HepG2 (cell line): ENCODE data around the gene S100A12. TPM values are rescaled to one million over a fixed set of nuclear protein-coding genes. Genes with fewer than 3 reads are reported as not detected.

ENCODE experiments used
- ATAC-seq: fragments of 200-7000 bp; cut with Tn5 transposase; 3 replicates; pipeline ENCODE4 v1.9.1; 2020; ENCODE audit warnings: mild to moderate bottlenecking, moderate library complexity
- BruUV-seq: library from RNA; stranded (reverse); fragments of 400-500 nt; replicated peaks from 2 replicates; lab custom pipeline; 2021; lab: Mats Ljungman, UMichigan
- CTCF ChIA-PET: fragments of 300-600 bp; formaldehyde crosslinking; extraction: SDS; loops from one replicate; lab custom pipeline; 2021; ENCODE audit warnings: low total read pairs, inconsistent platforms, low intra/inter-chr PET ratio; lab: Yijun Ruan, JAX
- POLR2A ChIA-PET: fragments of 350-600 bp; sonication (Branson Sonifier 250); formaldehyde crosslinking; loops from one replicate; lab custom pipeline; 2020; ENCODE audit warnings: antibody characterized with exemption, inconsistent platforms; lab: Yijun Ruan, JAX
- DNase-seq: peaks from one replicate; pipeline ENCODE4 v3.0.0-alpha.2; 2015; ENCODE audit warnings: low spot score
- FAIRE-seq: peaks from 3 replicates; lab custom pipeline; 2011; peaks lifted over from hg19 to GRCh38; lab: Jason Lieb, UNC
- H2AFZ ChIP-seq: one replicate; pipeline ENCODE4 v1.6.1; 2011; ENCODE audit warnings: low read length, inconsistent platforms
- H3K27ac ChIP-seq: fragments of 300-600 bp; 3 replicates; pipeline ENCODE4 v1.8.0; 2011; ENCODE audit warnings: mixed run types, mild to moderate bottlenecking, mixed read lengths, low read length, inconsistent platforms; ENCODE audit not compliant: insufficient read depth; ENCODE audit errors: extremely low read length
- H3K27me3 ChIP-seq, 2 experiments: fragments of 200-600 bp in 1 of 2; 2 replicates in 1 of 2; 3 replicates in 1 of 2; pipeline versions ENCODE4 v1.6.0 to v1.8.0; 2011; ENCODE audit warnings: low read length in 2 of 2, mild to moderate bottlenecking in 2 of 2, moderate library complexity in 2 of 2, inconsistent platforms in 1 of 2; ENCODE audit not compliant: insufficient read depth in 2 of 2, control insufficient read depth in 1 of 2
- H3K36me3 ChIP-seq, 2 experiments: fragments of 200-600 bp in 1 of 2; replicated peaks in 1 of 2; 2 replicates in 1 of 2; 3 replicates in 1 of 2; pipeline versions ENCODE4 v1.5.1 to v1.8.0; 2011; ENCODE audit warnings: low read length in 2 of 2, inconsistent platforms in 1 of 2; ENCODE audit not compliant: insufficient read depth in 2 of 2, control insufficient read depth in 1 of 2
- H3K4me1 ChIP-seq: 2 replicates; pipeline ENCODE4 v1.5.1; 2012; ENCODE audit warnings: low read length, inconsistent platforms; ENCODE audit not compliant: insufficient read depth
- H3K4me2 ChIP-seq: 2 replicates; pipeline ENCODE4 v1.6.0; 2011; ENCODE audit warnings: low read depth, low read length, inconsistent platforms
- H3K4me3 ChIP-seq, 3 experiments: fragments of 200-600 bp in 1 of 3; sonication (generic), shearing (Covaris generic) in 1 of 3; replicated peaks in 1 of 3; 2 replicates each; pipeline ENCODE4 v1.5.1; 2011 to 2016; ENCODE audit warnings: low read length in 3 of 3, inconsistent platforms in 2 of 3, low read depth in 2 of 3, mild to moderate bottlenecking in 2 of 3, control low read depth in 1 of 3, mixed read lengths in 1 of 3; ENCODE audit not compliant: insufficient read depth in 1 of 3
- H3K79me2 ChIP-seq: one replicate; pipeline ENCODE4 v1.6.1; 2011; ENCODE audit warnings: low read length, inconsistent platforms; ENCODE audit not compliant: insufficient read depth
- H3K9ac ChIP-seq: 2 replicates; pipeline ENCODE4 v1.6.0; 2011; ENCODE audit warnings: mild to moderate bottlenecking, low read depth, low read length, inconsistent platforms; ENCODE audit not compliant: insufficient read depth
- H3K9me3 ChIP-seq: 2 replicates; pipeline ENCODE4 v1.5.1; 2012; ENCODE audit warnings: mild to moderate bottlenecking, low read length
- H4K20me1 ChIP-seq: 2 replicates; pipeline ENCODE4 v1.6.0; 2011; ENCODE audit warnings: inconsistent platforms, mild to moderate bottlenecking, low read length, moderate library complexity; ENCODE audit not compliant: insufficient read depth
- ASH2L ChIP-seq: fragments of 300-600, 200-600 bp; sonication (generic); IDR thresholded peaks from 2 replicates; pipeline ENCODE4 v1.7.0; 2017; ENCODE audit warnings: low read depth, mild to moderate bottlenecking, moderate library complexity, mixed read lengths, low read length; ENCODE audit not compliant: insufficient read length
- FOXA1 ChIP-seq, 2 experiments: fragments of 450-650 bp in 1 of 2; sonication (generic) in 1 of 2; formaldehyde crosslinking in 1 of 2; IDR thresholded peaks; 2 replicates each; pipeline versions ENCODE4 v1.4.0 to v1.6.1; 2016 to 2020; ENCODE audit warnings: missing genetic modification reagents in 1 of 2
- FOXJ3 ChIP-seq: sonication (generic); formaldehyde crosslinking; IDR thresholded peaks from 2 replicates; pipeline ENCODE4 v1.4.0; 2020; ENCODE audit warnings: missing genetic modification reagents, mild to moderate bottlenecking, borderline replicate concordance
- HCFC1 ChIP-seq: fragments of 150-350 bp; IDR thresholded peaks from 2 replicates; pipeline ENCODE4 v1.6.1; 2014; ENCODE audit warnings: low read depth, low read length
- KLF12 ChIP-seq: sonication (generic); formaldehyde crosslinking; IDR thresholded peaks from 2 replicates; pipeline ENCODE4 v1.4.0; 2020; ENCODE audit warnings: missing genetic modification reagents, borderline replicate concordance
- MED1 ChIP-seq: sonication (generic); formaldehyde crosslinking; IDR thresholded peaks from 2 replicates; pipeline ENCODE4 v1.4.0; 2020; ENCODE audit warnings: missing genetic modification reagents
- MTF1 ChIP-seq: sonication (generic); formaldehyde crosslinking; IDR thresholded peaks from 2 replicates; pipeline ENCODE4 v1.5.0; 2020; ENCODE audit warnings: missing genetic modification reagents
- NR3C1 ChIP-seq: sonication (generic); formaldehyde crosslinking; IDR thresholded peaks from 2 replicates; pipeline ENCODE4 v1.4.0; 2020; ENCODE audit warnings: missing genetic modification reagents
- RAD21 ChIP-seq: fragments of 450-650 bp; formaldehyde crosslinking; IDR thresholded peaks from 2 replicates; pipeline ENCODE4 v1.5.0; 2020; ENCODE audit warnings: mild to moderate bottlenecking
- SMC3 ChIP-seq: IDR thresholded peaks from 2 replicates; pipeline ENCODE4 v1.6.1; 2011; ENCODE audit warnings: low read length, improper control_type of control experiment
- SRF ChIP-seq: IDR thresholded peaks from 2 replicates; pipeline ENCODE4 v1.6.1; 2011; ENCODE audit warnings: mild to moderate bottlenecking, low read depth, low read length, moderate library complexity
- ZKSCAN5 ChIP-seq: sonication (generic); formaldehyde crosslinking; IDR thresholded peaks from 2 replicates; pipeline ENCODE4 v1.5.1; 2020; ENCODE audit warnings: mild to moderate bottlenecking, missing genetic modification reagents
- ZNF367 ChIP-seq: sonication (generic); formaldehyde crosslinking; IDR thresholded peaks from 2 replicates; pipeline ENCODE4 v1.4.0; 2020; ENCODE audit warnings: missing genetic modification reagents, borderline replicate concordance
- ZNF766 ChIP-seq: sonication (generic); formaldehyde crosslinking; IDR thresholded peaks from 2 replicates; pipeline ENCODE4 v1.5.0; 2020; ENCODE audit warnings: missing genetic modification reagents, borderline replicate concordance
- ZNF768 ChIP-seq: sonication (generic); formaldehyde crosslinking; IDR thresholded peaks from 2 replicates; pipeline ENCODE4 v1.4.0; 2020; ENCODE audit warnings: missing genetic modification reagents
- ZNF776 ChIP-seq: sonication (generic); formaldehyde crosslinking; IDR thresholded peaks from 2 replicates; pipeline ENCODE4 v1.4.0; 2020; ENCODE audit warnings: mild to moderate bottlenecking, missing genetic modification reagents
- ZNF782 ChIP-seq: sonication (generic); formaldehyde crosslinking; IDR thresholded peaks from 2 replicates; pipeline ENCODE4 v1.4.0; 2020; ENCODE audit warnings: missing genetic modification reagents, mild to moderate bottlenecking, borderline replicate concordance
- WGBS: methylation state at CpG from one replicate; pipeline ENCODE4 v1.1.6; 2017; ENCODE audit warnings: low lambda C conversion rate; 5-methylcytosine and 5-hydroxymethylcytosine counted together
- in situ Hi-C: cut with HindIII; loops from 2 replicates; pipeline ENCODE4 v1.10.0; 2017; ENCODE audit warnings: low pct_unique_long_range_greater_than_20kb; ENCODE audit not compliant: extremely low pct_ligation_motif_present
- intact Hi-C: fragments of 100-400 bp; cut with micrococcal nuclease; formaldehyde crosslinking; loops from one replicate; pipeline ENCODE4 v1.10.0; 2022; ENCODE audit not compliant: unreplicated experiment
- polyA plus RNA-seq, 8 experiments: library from polyadenylated mRNA; depleted of rRNA in 3 of 8; stranded (reverse) in 7 of 8; unstranded in 1 of 8; fragments of >200 nt; fragmentation: Illumina TruSeq in 4 of 8; extraction: Trizol in 4 of 8; gene quantifications; 2 replicates each; pipeline versions ENCODE4 v1.2.1 to v1.2.3, GENCODE V29; 2011 to 2016; ENCODE audit warnings: low read depth in 4 of 8, missing spikeins in 1 of 8, mixed read lengths in 1 of 8; ENCODE audit not compliant: insufficient read depth in 1 of 8
- total RNA-seq, 5 experiments: library from RNA; depleted of rRNA; stranded (reverse); fragments of >200 nt; fragmentation: Illumina TruSeq; extraction: Trizol; gene quantifications; 2 replicates each; pipeline ENCODE4 v1.2.3, GENCODE V29; 2016; ENCODE audit warnings: low read depth in 1 of 5

The S100A12 gene
- total and polyA plus RNA-seq, 2 of the 13 experiments (the other 11 are each of a cell fraction or from before 2014, with no cell fraction given): not detected

GRCh38 chr1:153379591-153379990 lies 4.2 kb upstream of the S100A12 start:
- peaks cover 0 to 1% of the 10 kb centered on the region in 2 experiments; a peak in 1 of 5 replicates for H3K27me3 ChIP-seq
- ChIA-PET CTCF (no interaction called here), POLR2A (no interaction called here)
- H3K4me3 ChIP-seq: no peak overlapping the region
- H3K4me1 ChIP-seq: no peaks in the 10 kb centered on the region
- no peak overlapping the region for H2AFZ ChIP-seq
- H3K27ac ChIP-seq: no peak overlapping the region
- no peaks in the 10 kb centered on the region for H3K79me2 ChIP-seq
- in situ Hi-C loops: no loop called here
- DNase-seq: no peak
- no peaks in the 10 kb centered on the region for H3K36me3 ChIP-seq
- H3K4me2 ChIP-seq: no peak overlapping the region
- no peak for TF ChIP-seq ZNF367 (CRISPR knock-in tag)
- TF ChIP-seq MED1 (CRISPR knock-in tag): no peak
- no peak for TF ChIP-seq NR3C1 (CRISPR knock-in tag)
- TF ChIP-seq RAD21 (CRISPR knock-in tag): no peak
- TF ChIP-seq ZKSCAN5 (CRISPR knock-in tag): no peak
- TF ChIP-seq MTF1 (CRISPR knock-in tag): no peak
- TF ChIP-seq KLF12 (CRISPR knock-in tag): no peak
- no peak for TF ChIP-seq ZNF768 (CRISPR knock-in tag)
- no peak for TF ChIP-seq FOXA1 (IDR thresholded peaks at IDR 0.05)
- no peak for TF ChIP-seq FOXA1 (CRISPR knock-in tag; IDR thresholded peaks at IDR 0.05)
- no peak for TF ChIP-seq HCFC1
- no peak for TF ChIP-seq ZNF766
- TF ChIP-seq ZNF776 (CRISPR knock-in tag): no peak
- no peak for TF ChIP-seq SRF
- no peak for TF ChIP-seq ZNF782
- no peak for TF ChIP-seq ASH2L
- TF ChIP-seq SMC3: no peak
- TF ChIP-seq FOXJ3 (CRISPR knock-in tag): no peak
- no peak for ATAC-seq
- no TSS peak for BruUV-seq
- no peak for FAIRE-seq
- H3K9ac ChIP-seq: no peak overlapping the region
- intact Hi-C loops: no loop called here
- 23% methylated on average over 6 of the region's 10 CpGs for WGBS
- H3K9me3 ChIP-seq: no peaks in the 10 kb centered on the region
- H4K20me1 ChIP-seq: no peaks in the 10 kb centered on the region
